Uterus (tissue), 4 donors: Measurements from ENCODE around the gene ERICH3. TPM values are rescaled to one million over a fixed set of nuclear protein-coding genes. Genes with fewer than 3 reads are reported as not detected.
"Not testable (repeated sequence)": the region's sequence is repeated elsewhere in the genome, so short reads cannot be mapped to it uniquely, and the experiment has no call there.

Experiments used
- DNase-seq, 2 donors: peaks; one replicate each; pipeline ENCODE4 v3.0.0-alpha.2; 2019 to 2020
- H3K27ac ChIP-seq, 2 donors: fragments of 200-600 bp; sonication (generic); 1 replicate in 1 of 2; 2 replicates in 1 of 2; pipeline ENCODE4 v1.5.1; 2016 to 2018
- H3K27me3 ChIP-seq, 2 donors: fragments of 200-600 bp; sonication (generic); one replicate each; pipeline ENCODE4 v1.5.1; 2018 to 2019; ENCODE audit warnings: control low read depth in 1 of 2
- H3K36me3 ChIP-seq, 2 donors: fragments of 200-600 bp; sonication (generic); one replicate each; pipeline ENCODE4 v1.5.1; 2019; ENCODE audit warnings: control low read depth in 1 of 2
- H3K4me1 ChIP-seq, 2 donors: fragments of 200-600 bp; sonication (generic); one replicate each; pipeline ENCODE4 v1.5.1; 2018 to 2019; ENCODE audit warnings: control low read depth in 1 of 2
- H3K4me3 ChIP-seq, 2 donors: fragments of 200-600 bp; sonication (generic); 1 replicate in 1 of 2; 2 replicates in 1 of 2; pipeline ENCODE4 v1.5.1; 2018 to 2019; ENCODE audit warnings: mild to moderate bottlenecking in 1 of 2
- H3K9me3 ChIP-seq, 2 donors: fragments of 200-600 bp; sonication (generic); one replicate each; pipeline ENCODE4 v1.5.1; 2019; ENCODE audit warnings: control low read depth in 1 of 2
- CTCF ChIP-seq, 4 experiments: fragments of 200-600 bp in 2 of 4; fragments of 450-650 bp in 2 of 4; sonication (generic) in 2 of 4; IDR thresholded peaks; one replicate each; pipeline ENCODE4 v1.5.1; 2016 to 2019; ENCODE audit warnings: antibody characterized with exemption in 4 of 4, mild to moderate bottlenecking in 2 of 4, moderate library complexity in 1 of 4
- POLR2A ChIP-seq, 2 donors: fragments of 450-650 bp; IDR thresholded peaks; one replicate each; pipeline ENCODE4 v1.6.1; 2016; ENCODE audit warnings: antibody characterized with exemption in 2 of 2, mild to moderate bottlenecking in 1 of 2, moderate library complexity in 1 of 2
- intact Hi-C: fragments of 100-400 bp; cut with DNase I; formaldehyde crosslinking; loops from one replicate; pipeline ENCODE4 v1.15.1; 2023; ENCODE audit warnings: low total_unique reads
- total RNA-seq, 4 donors: library from RNA; depleted of rRNA in 3 of 4; stranded (reverse); fragments of >200 nt in 3 of 4; gene quantifications; one replicate each; pipeline versions ENCODE4 v1.1.0 to v1.2.4, GENCODE V29; 2014 to 2023
- donor health status: DM: yes; HTN: yes; CAD: no.

ERICH3 gene
- total RNA-seq, 4 donors from 2014 or later, result under 0.01 to 3.7 (median 0.67) TPM

- H3K36me3 ChIP-seq, result no peaks in the 10 kb centered on the region
- intact Hi-C loops, result no loop called here
- TF ChIP-seq CTCF (IDR thresholded peaks at IDR 0.05) (no peak), POLR2A (IDR thresholded peaks at IDR 0.05) (no peak)
- H3K27ac ChIP-seq, result no peak overlapping the region
- H3K27me3 ChIP-seq, result no peaks in the 10 kb centered on the region
- DNase-seq, result no peak
- H3K9me3 ChIP-seq, result no peaks in the 10 kb centered on the region
- H3K4me3 ChIP-seq, result no peak overlapping the region
- H3K4me1 ChIP-seq, result no peaks in the 10 kb centered on the region
These were observed 7.9 kb upstream of the ERICH3 start for GRCh38 chr1:74681449-74681848.

- no peaks in the 10 kb centered on the region for H3K9me3 ChIP-seq
- H3K27ac ChIP-seq, result no peak overlapping the region
- H3K27me3 ChIP-seq, result no peaks in the 10 kb centered on the region
- TF ChIP-seq POLR2A (IDR thresholded peaks at IDR 0.05) (no peak), CTCF (IDR thresholded peaks at IDR 0.05) (no peak)
- intact Hi-C loops, result no loop called here
- no peak for DNase-seq
- H3K4me3 ChIP-seq, result no peak overlapping the region
- no peaks in the 10 kb centered on the region for H3K36me3 ChIP-seq
- H3K4me1 ChIP-seq, result no peaks in the 10 kb centered on the region
These were observed 7.4 kb upstream of the ERICH3 start for GRCh38 chr1:74681001-74681400.

- H3K36me3 ChIP-seq, result no peaks in the 10 kb centered on the region
- TF ChIP-seq POLR2A (IDR thresholded peaks at IDR 0.05) (no peak), CTCF (IDR thresholded peaks at IDR 0.05) (no peak)
- H3K9me3 ChIP-seq, result no peaks in the 10 kb centered on the region
- H3K27ac ChIP-seq, result no peak overlapping the region
- no peak overlapping the region for H3K4me3 ChIP-seq
- intact Hi-C loops, result no loop called here
- DNase-seq, result no peak
- H3K27me3 ChIP-seq, result no peaks in the 10 kb centered on the region
- H3K4me1 ChIP-seq, result no peaks in the 10 kb centered on the region
These were observed 6.2 kb upstream of the ERICH3 start for GRCh38 chr1:74679811-74680210.

GRCh38 chr1:74677926-74678325 is 4.3 kb upstream of the ERICH3 start:
- Histone ChIP-seq H3K4me1 (no peaks in the 10 kb centered on the region), H3K4me3 (no peak overlapping the region), H3K36me3 (no peaks in the 10 kb centered on the region), H3K27me3 (no peaks in the 10 kb centered on the region), H3K9me3 (no peaks in the 10 kb centered on the region), H3K27ac (no peak overlapping the region)
- no peak for DNase-seq
- intact Hi-C loops, result no loop called here
- TF ChIP-seq POLR2A (IDR thresholded peaks at IDR 0.05) (no peak), CTCF (IDR thresholded peaks at IDR 0.05) (no peak)

GRCh38 chr1:74674278-74675048 is 871 bp upstream of the ERICH3 start:
- Histone ChIP-seq H3K4me1 (no peaks in the 10 kb centered on the region), H3K27me3 (no peaks in the 10 kb centered on the region), H3K27ac (no peak overlapping the region), H3K4me3 (no peak overlapping the region), H3K9me3 (no peaks in the 10 kb centered on the region), H3K36me3 (no peaks in the 10 kb centered on the region)
- TF ChIP-seq CTCF (IDR thresholded peaks at IDR 0.05) (no peak), POLR2A (IDR thresholded peaks at IDR 0.05) (no peak)
- DNase-seq, result no peak
- intact Hi-C loops, result no loop called here

- H3K9me3 ChIP-seq, intact Hi-C loops, H3K27me3 ChIP-seq, H3K27ac ChIP-seq, H3K36me3 ChIP-seq, DNase-seq, H3K4me3 ChIP-seq, H3K4me1 ChIP-seq: not testable (repeated sequence)
These were observed 2.7 kb downstream of the ERICH3 start for GRCh38 chr1:74670866-74671265.
